SH-SY5Y (cell line): ENCODE measurements around the gene ZEB2.

Experiments used
- GATA2 ChIP-seq: IDR thresholded peaks from 2 replicates; pipeline ENCODE4 v1.6.1; 2011; ENCODE audit warnings: mild to moderate bottlenecking, low read depth, low read length
- GATA3 ChIP-seq: IDR thresholded peaks from 2 replicates; pipeline ENCODE4 v1.6.1; 2011; ENCODE audit warnings: low read depth, mild to moderate bottlenecking, low read length, moderate library complexity

DNA sequence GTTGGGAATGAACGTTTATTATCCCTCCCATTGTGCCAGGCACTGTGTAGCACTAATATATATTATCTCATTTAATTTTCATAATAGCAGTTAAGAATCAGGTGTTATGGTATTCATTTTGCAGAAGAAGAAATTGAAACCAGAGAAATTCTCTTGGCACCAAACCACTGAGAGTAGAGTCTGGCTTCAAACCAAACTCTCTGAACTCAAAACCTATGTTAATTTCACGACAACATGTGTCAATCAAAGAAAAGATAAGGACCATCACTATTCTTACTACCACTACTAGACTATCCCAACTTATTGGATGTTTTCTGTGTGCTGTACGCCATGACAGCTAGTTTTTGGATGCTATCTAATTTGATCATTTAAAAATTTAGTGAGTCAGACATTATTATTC, 24.1 kb upstream of the ZEB2 start:
- TF ChIP-seq GATA3 (no peak), GATA2 (no peak)
